Measurements from ENCODE around the gene AMPD2. TPM values are rescaled to one million over a fixed set of nuclear protein-coding genes. Genes with fewer than 3 reads are reported as not detected.
"Not testable (repeated sequence)": the region's sequence is repeated elsewhere in the genome, so short reads cannot be mapped to it uniquely, and the experiment has no call there.

Gene AMPD2
- total RNA-seq, 1 donor from 2014 or later = 110 TPM

- no peak overlapping the region for H3K4me3 ChIP-seq (ENCODE audit: low read depth, low read length)
- no peak for DNase-seq (ENCODE audit: low read depth)
- no peak for TF ChIP-seq CTCF (conservative IDR thresholded peaks at IDR 0.05; ENCODE audit: low read depth, low read length)
Measured at GRCh38 chr1:109677459-109677858, 57.8 kb downstream of the AMPD2 start.

- DNase-seq (ENCODE audit: low read depth); H3K4me3 ChIP-seq (ENCODE audit: low read depth, low read length): not testable (repeated sequence)
Measured at GRCh38 chr1:109678637-109679036, 59.0 kb downstream of the AMPD2 start.

Other genes starting within 250 kb of the AMPD2 start
- gene SORT1, start 221.9 kb upstream of the AMPD2 start, total RNA-seq = 38.3 and 41.9 TPM in 2 replicates
- 67.5 and 79.9 TPM in 2 replicates for gene PSMA5, start 193.4 kb upstream of the AMPD2 start, total RNA-seq
- gene SYPL2, start 153.3 kb upstream of the AMPD2 start, total RNA-seq = 0.12 TPM in 1 of 2 replicates, not detected in the other
- gene ATXN7L2, start 135.9 kb upstream of the AMPD2 start, total RNA-seq = 7.4 and 7.7 TPM in 2 replicates
- gene CYB561D1, start 125.7 kb upstream of the AMPD2 start, total RNA-seq = 3.6 and 4.0 TPM in 2 replicates
- 0.87 and 0.92 TPM in 2 replicates for gene AMIGO1, start 110.1 kb upstream of the AMPD2 start, total RNA-seq
- gene GPR61, start 80.0 kb upstream of the AMPD2 start, total RNA-seq = not detected in 2 replicates
- 12.7 and 14.1 TPM in 2 replicates for gene GNAI3, start 71.2 kb upstream of the AMPD2 start, total RNA-seq
- 0.58 TPM in 1 of 2 replicates, not detected in the other for gene GNAT2, start 221 bp upstream of the AMPD2 start, total RNA-seq
- 2.1 and 10.7 TPM in 2 replicates for gene GSTM4, start 36.3 kb downstream of the AMPD2 start, total RNA-seq
- gene GSTM2, start 48.2 kb downstream of the AMPD2 start, total RNA-seq = 6.8 and 8.9 TPM in 2 replicates
- not detected in 2 replicates for gene GSTM1, start 68.0 kb downstream of the AMPD2 start, total RNA-seq
- gene GSTM5, start 92.4 kb downstream of the AMPD2 start, total RNA-seq = not detected in 2 replicates
- 63.2 and 81.9 TPM in 2 replicates for gene GSTM3, start 121.2 kb downstream of the AMPD2 start, total RNA-seq
- not detected in 2 replicates for gene EPS8L3, start 144.1 kb downstream of the AMPD2 start, total RNA-seq

Data from epithelial cell of proximal tubule (primary cell).